ENCODE data around the gene PTDSS2. TPM values are rescaled to one million over a fixed set of nuclear protein-coding genes. Genes with fewer than 3 reads are reported as not detected.

The PTDSS2 gene
- total and polyA plus RNA-seq, 10 donors = 11.0 to 40.7 (median 25.7) TPM

DNA sequence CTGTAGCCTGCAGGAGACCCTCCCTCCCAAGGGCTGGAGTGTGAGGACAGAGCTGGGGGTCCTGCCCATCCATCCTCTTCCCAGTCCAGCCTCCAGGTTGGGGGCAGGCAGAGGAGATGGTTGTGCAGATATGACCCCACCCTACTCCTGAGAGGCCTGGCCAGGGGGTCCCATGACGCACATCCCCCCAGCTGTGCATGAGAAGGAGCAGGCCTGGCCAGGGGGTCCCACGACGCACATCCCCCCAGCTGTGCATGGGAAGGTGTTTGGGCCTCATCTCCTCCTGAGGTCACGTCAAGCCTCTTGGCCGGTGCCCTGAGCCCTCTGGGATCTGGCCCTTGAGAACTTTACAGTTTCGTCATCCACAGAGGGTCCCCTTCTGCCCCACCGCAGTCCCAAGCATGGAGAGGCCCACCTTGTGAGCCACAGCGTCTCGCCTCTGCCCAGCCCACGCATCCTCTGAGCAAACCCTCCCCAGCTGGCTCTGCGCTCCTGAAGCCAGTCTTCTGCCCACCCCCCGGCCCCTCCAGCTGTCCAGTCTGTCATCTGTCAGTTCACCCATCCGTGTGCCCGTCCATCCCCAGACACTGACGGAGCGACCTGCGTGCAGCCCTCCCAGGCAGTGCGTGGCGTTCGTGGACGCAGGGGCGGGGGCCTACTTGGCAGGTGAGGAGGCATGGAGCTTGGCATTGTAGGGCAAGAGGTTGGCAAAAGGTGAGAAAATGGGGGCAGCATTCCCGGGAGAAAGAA lies 10.6 kb upstream of the PTDSS2 start:
- intact Hi-C loops (cut with DNase I; ENCODE audit: low total_unique reads) = no loop called here

DNA sequence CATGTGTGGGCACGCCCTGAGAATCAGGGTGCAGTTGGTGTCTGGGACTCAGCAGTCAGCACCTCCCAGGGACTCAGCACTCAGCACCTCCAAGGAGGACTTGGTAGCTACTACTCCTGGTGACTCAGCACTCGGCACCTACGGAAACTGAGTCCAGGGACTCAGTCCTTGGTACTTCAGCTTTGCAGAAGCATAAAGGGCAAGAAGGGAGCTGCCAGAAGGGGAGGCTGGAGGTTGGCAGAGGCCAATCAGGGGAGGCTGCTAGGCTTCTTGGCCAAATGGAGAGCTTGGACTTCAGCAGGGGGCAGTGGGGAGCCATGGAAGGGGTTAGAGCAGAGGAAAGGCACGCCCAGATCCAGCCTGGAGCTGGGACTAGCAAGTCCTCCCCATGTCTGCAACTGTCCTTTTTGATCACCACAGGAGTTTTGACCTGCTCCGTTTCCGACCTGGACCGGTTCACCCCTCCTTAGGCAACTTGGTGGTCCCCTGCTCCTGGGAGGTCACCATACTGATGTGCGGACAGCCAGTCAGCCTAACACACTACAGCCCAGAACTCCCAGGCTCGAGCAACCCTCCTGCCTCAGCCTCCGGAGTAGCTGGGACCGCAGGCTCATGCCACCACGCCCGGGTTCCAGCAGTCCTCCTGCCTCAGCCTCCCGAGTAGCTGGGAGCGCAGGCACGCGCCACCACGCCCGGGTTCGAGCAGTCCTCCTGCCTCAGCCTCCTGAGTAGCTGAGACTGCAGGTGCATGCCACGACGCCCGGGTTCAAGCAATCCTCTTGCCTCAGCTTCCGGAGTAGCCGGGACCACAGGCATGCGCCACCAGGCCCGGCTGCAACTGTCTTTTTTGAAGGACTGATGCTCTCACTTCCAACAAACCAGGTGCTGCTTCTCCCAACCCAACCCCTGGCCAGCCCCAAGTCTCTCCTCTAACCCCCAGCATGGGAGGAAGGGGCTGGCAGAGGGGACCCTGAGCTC lies 9.7 kb upstream of the PTDSS2 start:
- peaks cover 0 to 40% (median 16%) of the 10 kb centered on the region in 6 donors for H3K4me1 ChIP-seq
- H3K36me3 ChIP-seq = no peaks in the 10 kb centered on the region
- intact Hi-C loops (cut with DNase I; ENCODE audit: low total_unique reads) = no loop called here
- H3K27me3 ChIP-seq (replicated peaks in 1 of 7) = peaks cover 0 to 35% (median 15%) of the 10 kb centered on the region in 7 donors
- DNase-seq = no peak
- H3K27ac ChIP-seq = no peak overlapping the region
- H3K4me3 ChIP-seq = peak overlapping the region in 1 of 8 donors; percentile 73
- WGBS, 5 donors = 83 to 93% (median 92%) methylated on average over 16 to 27 of the region's 27 CpGs
- H3K9me3 ChIP-seq = no peaks in the 10 kb centered on the region
- TF ChIP-seq, protein P1, sequence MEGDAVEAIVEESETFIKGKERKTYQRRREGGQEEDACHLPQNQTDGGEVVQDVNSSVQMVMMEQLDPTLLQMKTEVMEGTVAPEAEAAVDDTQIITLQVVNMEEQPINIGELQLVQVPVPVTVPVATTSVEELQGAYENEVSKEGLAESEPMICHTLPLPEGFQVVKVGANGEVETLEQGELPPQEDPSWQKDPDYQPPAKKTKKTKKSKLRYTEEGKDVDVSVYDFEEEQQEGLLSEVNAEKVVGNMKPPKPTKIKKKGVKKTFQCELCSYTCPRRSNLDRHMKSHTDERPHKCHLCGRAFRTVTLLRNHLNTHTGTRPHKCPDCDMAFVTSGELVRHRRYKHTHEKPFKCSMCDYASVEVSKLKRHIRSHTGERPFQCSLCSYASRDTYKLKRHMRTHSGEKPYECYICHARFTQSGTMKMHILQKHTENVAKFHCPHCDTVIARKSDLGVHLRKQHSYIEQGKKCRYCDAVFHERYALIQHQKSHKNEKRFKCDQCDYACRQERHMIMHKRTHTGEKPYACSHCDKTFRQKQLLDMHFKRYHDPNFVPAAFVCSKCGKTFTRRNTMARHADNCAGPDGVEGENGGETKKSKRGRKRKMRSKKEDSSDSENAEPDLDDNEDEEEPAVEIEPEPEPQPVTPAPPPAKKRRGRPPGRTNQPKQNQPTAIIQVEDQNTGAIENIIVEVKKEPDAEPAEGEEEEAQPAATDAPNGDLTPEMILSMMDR (IDR thresholded peaks at IDR 0.05 in 8 of 11, conservative IDR thresholded peaks at IDR 0.05 in 3 of 11) = no peak
- TF ChIP-seq POLR2A (IDR thresholded peaks at IDR 0.05) (no peak), POLR2AphosphoS5 (IDR thresholded peaks at IDR 0.05) (no peak)

More for the DNA sequence above, 10.6 kb upstream of the PTDSS2 start:
- Histone ChIP-seq H3K4me3 (no peak overlapping the region), H3K27ac (no peak overlapping the region), H3K9me3 (no peaks in the 10 kb centered on the region), H3K36me3 (no peaks in the 10 kb centered on the region), H3K4me1 (peaks cover 0 to 36% (median 16%) of the 10 kb centered on the region in 6 donors), H3K27me3 (replicated peaks in 1 of 7) (peaks cover 0 to 35% (median 15%) of the 10 kb centered on the region in 7 donors)
- TF ChIP-seq POLR2AphosphoS5 (IDR thresholded peaks at IDR 0.05) = peak in 1 of 3 donors; percentile 5
- TF ChIP-seq POLR2A (IDR thresholded peaks at IDR 0.05) = no peak
- DNase-seq = no peak
- 85 to 91% (median 88%) methylated on average over 14 to 23 of the region's 23 CpGs for WGBS, 5 donors

DNA sequence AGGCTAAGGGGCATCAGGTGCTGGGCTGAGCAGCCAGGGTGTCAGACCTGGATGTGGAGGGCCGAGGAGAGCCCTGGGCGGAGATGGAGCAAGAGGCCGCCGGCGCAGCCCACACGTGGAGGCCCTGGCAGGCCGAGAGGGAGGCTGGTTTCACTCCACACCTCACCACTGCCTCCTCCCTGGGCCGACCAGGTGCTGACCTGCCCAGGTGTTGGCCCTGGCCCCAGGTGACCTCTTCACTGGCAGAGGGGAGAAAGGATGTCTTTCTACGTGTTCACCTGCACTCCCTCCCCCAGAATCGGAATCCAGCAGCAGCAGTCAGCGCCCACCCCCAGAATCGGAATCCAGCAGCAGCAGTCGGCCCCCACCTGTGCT lies 9.0 kb upstream of the PTDSS2 start:
- 70 to 94% (median 79%) methylated on average over 4 to 13 of the region's 13 CpGs for WGBS, 5 donors
- Histone ChIP-seq H3K36me3 (no peaks in the 10 kb centered on the region), H3K4me3 (peak overlapping the region in 5 of 8 donors; percentile 32 to 73 (median 39)), H3K9me3 (no peaks in the 10 kb centered on the region), H3K4me1 (peaks cover 0 to 40% (median 16%) of the 10 kb centered on the region in 6 donors), H3K27me3 (replicated peaks in 1 of 7) (peaks cover 0 to 35% (median 15%) of the 10 kb centered on the region in 7 donors), H3K27ac (no peak overlapping the region)
- no peak for DNase-seq
- intact Hi-C loops (cut with DNase I; ENCODE audit: low total_unique reads) = no loop called here
- TF ChIP-seq POLR2AphosphoS5 (IDR thresholded peaks at IDR 0.05) (no peak), POLR2A (IDR thresholded peaks at IDR 0.05) (no peak)
- TF ChIP-seq, protein P1 (IDR thresholded peaks at IDR 0.05 in 8 of 11, conservative IDR thresholded peaks at IDR 0.05 in 3 of 11) = no peak

DNA sequence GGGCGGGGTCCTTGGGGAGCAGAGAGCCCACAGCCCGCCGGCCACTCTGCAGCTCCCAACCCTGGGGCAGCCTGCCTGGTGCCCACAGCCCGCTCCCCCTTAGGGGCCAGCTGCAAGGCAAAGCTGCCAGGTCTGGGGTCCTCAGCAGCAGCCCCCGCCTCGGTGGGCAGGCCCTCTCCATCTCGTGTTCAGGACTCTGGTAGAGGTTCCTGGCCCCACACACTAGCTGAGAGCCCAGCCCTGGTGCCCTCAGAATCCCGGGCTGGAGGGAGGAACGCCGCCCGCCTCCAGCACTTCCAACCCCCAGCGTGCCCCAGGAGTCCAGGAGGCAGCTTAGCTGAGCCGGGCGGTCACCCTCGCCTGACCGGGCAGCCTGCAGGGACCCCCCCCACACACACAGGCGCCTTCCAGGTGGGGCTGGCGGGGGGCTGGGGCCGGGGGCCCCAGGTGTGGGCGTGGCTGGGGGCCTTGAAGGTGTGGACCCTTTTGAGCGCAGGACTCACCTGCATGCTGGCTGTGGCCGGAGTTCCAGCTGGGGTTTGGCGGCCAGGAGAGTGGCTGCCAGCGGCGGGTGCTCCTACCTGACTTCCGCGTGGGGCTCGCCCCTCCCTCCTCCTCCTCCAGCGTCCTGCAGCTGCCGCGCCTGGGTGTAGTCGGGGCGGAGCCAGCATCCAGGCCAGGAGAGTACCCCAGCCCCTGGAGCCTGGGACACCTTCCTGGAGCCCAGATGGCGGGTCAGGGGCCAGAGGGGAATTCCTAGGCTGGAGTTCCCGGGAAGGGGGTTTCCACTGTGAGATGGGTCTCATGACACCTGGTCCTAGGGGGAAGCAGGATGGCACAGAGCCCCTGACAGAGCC lies 8.4 kb upstream of the PTDSS2 start, which contains the start of gene ANO9:
Gene ANO9 (minus strand): TSS at position 594 of the 857 bp plus-strand sequence. CDS start 85 bp downstream, at position 509.
- no peaks in the 10 kb centered on the region for H3K9me3 ChIP-seq
- intact Hi-C loops (cut with DNase I; ENCODE audit: low total_unique reads) = no loop called here
- 8 to 37% (median 22%) methylated on average over 14 to 35 of the region's 35 CpGs for WGBS, 5 donors
- DNase-seq = peak; percentile 89
- H3K27me3 ChIP-seq (replicated peaks in 1 of 7) = peaks cover 0 to 35% (median 15%) of the 10 kb centered on the region in 7 donors
- H3K36me3 ChIP-seq = no peaks in the 10 kb centered on the region
- H3K4me1 ChIP-seq = peaks cover 0 to 40% (median 16%) of the 10 kb centered on the region in 6 donors
- peak within 1 kb of the TSS in 5 of 8 donors; percentile 31 to 76 (median 66) for H3K27ac ChIP-seq
- H3K4me3 ChIP-seq = peak within 1 kb of the TSS in 7 of 8 donors; percentile 23 to 73 (median 37)
- TF ChIP-seq, protein P1 (IDR thresholded peaks at IDR 0.05 in 8 of 11, conservative IDR thresholded peaks at IDR 0.05 in 3 of 11) = no peak
- TF ChIP-seq POLR2AphosphoS5 (IDR thresholded peaks at IDR 0.05) = peak in 2 of 3 donors; percentile 39
